PC-3 (cell line): ENCODE data around the gene CSTPP1. TPM values are rescaled to one million over a fixed set of nuclear protein-coding genes. Genes with fewer than 3 reads are reported as not detected.

Experiments
- ATAC-seq: fragments of 200-7000 bp; cut with Tn5 transposase; 2 replicates; pipeline ENCODE4 v1.9.1; 2020; ENCODE audit warnings: mild to moderate bottlenecking, moderate library complexity
- BruUV-seq: library from RNA; stranded (reverse); fragments of 400-500 nt; replicated peaks from 2 replicates; lab custom pipeline; 2021; lab: Mats Ljungman, UMichigan
- CTCF ChIA-PET: fragments of 300-600 bp; sonication (Branson Sonifier 250); formaldehyde crosslinking; loops from one replicate; lab custom pipeline; 2022; ENCODE audit warnings: antibody characterized with exemption; lab: Charles Lee
- POLR2A ChIA-PET: fragments of 300-600 bp; sonication (Branson Sonifier 250); formaldehyde crosslinking; loops from one replicate; lab custom pipeline; 2022; ENCODE audit warnings: antibody characterized with exemption; ENCODE audit not compliant: unreplicated experiment; lab: Charles Lee
- DNase-seq: peaks from one replicate; pipeline ENCODE4 v3.0.0-alpha.2; 2015
- H2AFZ ChIP-seq: fragments of 300-600 bp; sonication (generic); 2 replicates; pipeline ENCODE4 v1.6.0; 2016; ENCODE audit warnings: antibody characterized with exemption, low read length
- H3F3A ChIP-seq: fragments of 300-600 bp; sonication (generic); one replicate; pipeline ENCODE4 v1.6.0; 2017; ENCODE audit warnings: antibody characterized with exemption, low read length, control low read depth, mild to moderate bottlenecking; ENCODE audit not compliant: unreplicated experiment
- H3K27ac ChIP-seq: fragments of 300-600 bp; sonication (generic); 2 replicates; pipeline ENCODE4 v1.5.1; 2016; ENCODE audit warnings: mild to moderate bottlenecking, low read length
- H3K27me3 ChIP-seq: fragments of 300-600 bp; sonication (generic); 2 replicates; pipeline ENCODE4 v1.6.1; 2016; ENCODE audit warnings: low read length, mixed read lengths
- H3K36me3 ChIP-seq: fragments of 300-600 bp; sonication (generic); 2 replicates; pipeline ENCODE4 v1.6.1; 2016; ENCODE audit warnings: low read depth, mixed run types, low read length, mixed read lengths
- H3K4me1 ChIP-seq: fragments of 300-600 bp; sonication (generic); 2 replicates; pipeline ENCODE4 v1.5.1; 2016; ENCODE audit warnings: low read length; ENCODE audit not compliant: insufficient read depth
- H3K4me2 ChIP-seq: fragments of 300-600 bp; sonication (generic); 2 replicates; pipeline ENCODE4 v1.6.0; 2016; ENCODE audit warnings: low read length
- H3K4me3 ChIP-seq: fragments of 300-600 bp; sonication (generic); 2 replicates; pipeline ENCODE4 v1.5.1; 2016; ENCODE audit warnings: mild to moderate bottlenecking, low read length, mixed read lengths
- H3K79me2 ChIP-seq: fragments of 300-600 bp; sonication (generic); 2 replicates; pipeline ENCODE4 v1.6.1; 2017; ENCODE audit warnings: low read length, mixed read lengths
- H3K9ac ChIP-seq: fragments of 300-600 bp; sonication (generic); 2 replicates; pipeline ENCODE4 v1.6.0; 2016; ENCODE audit warnings: mild to moderate bottlenecking, low read length
- H3K9me2 ChIP-seq: fragments of 300-600 bp; sonication (generic); replicated peaks from 2 replicates; pipeline ENCODE4 v1.6.1; 2016; ENCODE audit warnings: mixed run types, low read length, mixed read lengths
- H3K9me3 ChIP-seq: fragments of 300-600 bp; sonication (generic); 2 replicates; pipeline ENCODE4 v1.6.1; 2016; ENCODE audit warnings: low read length, mixed read lengths
- H4K20me1 ChIP-seq: fragments of 300-600 bp; sonication (generic); 2 replicates; pipeline ENCODE4 v1.6.1; 2016; ENCODE audit warnings: low read length, mixed read lengths
- CTCF ChIP-seq: fragments of 300-600 bp; sonication (generic); conservative IDR thresholded peaks from 2 replicates; pipeline ENCODE4 v1.5.1; 2017; ENCODE audit warnings: antibody characterized with exemption, low read depth, mild to moderate bottlenecking, low read length
- EZH2 ChIP-seq: fragments of 300-600 bp; sonication (generic); IDR thresholded peaks from one replicate; pipeline ENCODE4 v1.6.1; 2017; ENCODE audit warnings: antibody characterized with exemption, mild to moderate bottlenecking, low read length; ENCODE audit not compliant: unreplicated experiment
- EZH2phosphoT487 ChIP-seq: fragments of 300-600 bp; sonication (generic); IDR thresholded peaks from 2 replicates; pipeline ENCODE4 v1.6.1; 2018; ENCODE audit warnings: mild to moderate bottlenecking, antibody characterized with exemption, low read length, borderline replicate concordance
- intact Hi-C: fragments of 100-400 bp; cut with micrococcal nuclease; formaldehyde crosslinking; loops from 2 replicates; pipeline ENCODE4 v1.9.0; 2023
- total RNA-seq: library from RNA; depleted of rRNA; stranded (reverse); fragments of >200 nt; gene quantifications from 2 replicates; pipeline ENCODE4 v1.2.3, GENCODE V29; 2014

Gene CSTPP1
- total RNA-seq, 1 experiment from 2014 or later: 21.7 TPM

DNA sequence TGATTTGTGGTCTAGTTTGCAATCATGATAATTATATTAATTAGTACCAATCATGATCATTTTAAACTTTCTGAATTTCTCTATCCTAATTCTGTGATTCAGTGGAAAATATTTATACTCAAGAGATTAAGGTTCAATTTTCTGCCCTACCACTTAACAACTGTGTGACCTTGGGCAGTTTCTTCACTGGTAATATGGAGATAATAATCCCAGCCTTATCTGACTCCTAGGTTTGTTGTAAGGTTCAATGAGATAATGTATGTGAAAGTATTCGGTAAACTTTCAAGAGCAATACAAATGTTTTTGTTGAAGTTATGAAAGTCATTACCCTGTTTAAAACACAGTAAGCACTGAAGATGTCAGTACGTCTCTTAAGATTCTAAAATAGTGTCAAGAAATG, 36.3 kb downstream of the CSTPP1 start:
- no peaks in the 10 kb centered on the region for H3K79me2 ChIP-seq
- no peaks in the 10 kb centered on the region for H3K27me3 ChIP-seq
- no peak overlapping the region for H3K4me3 ChIP-seq
- intact Hi-C loops: no loop called here
- H3K4me1 ChIP-seq: peaks cover 9% of the 10 kb centered on the region
- no peak overlapping the region for H3K27ac ChIP-seq
- H3K9me2 ChIP-seq: no peaks in the 10 kb centered on the region
- ChIA-PET POLR2A (no interaction called here), CTCF (no interaction called here)
- H3K9me3 ChIP-seq: no peaks in the 10 kb centered on the region
- H4K20me1 ChIP-seq: no peaks in the 10 kb centered on the region
- ATAC-seq (no peak), DNase-seq (no peak)
- H3K36me3 ChIP-seq: no peaks in the 10 kb centered on the region
- no peaks in the 10 kb centered on the region for H3F3A ChIP-seq
- no peak for TF ChIP-seq EZH2phosphoT487
- TF ChIP-seq CTCF: no peak
- TF ChIP-seq EZH2: no peak
- no TSS peak for BruUV-seq
- no peak overlapping the region for H3K9ac ChIP-seq
- no peak overlapping the region for H2AFZ ChIP-seq
- no peak overlapping the region for H3K4me2 ChIP-seq

DNA sequence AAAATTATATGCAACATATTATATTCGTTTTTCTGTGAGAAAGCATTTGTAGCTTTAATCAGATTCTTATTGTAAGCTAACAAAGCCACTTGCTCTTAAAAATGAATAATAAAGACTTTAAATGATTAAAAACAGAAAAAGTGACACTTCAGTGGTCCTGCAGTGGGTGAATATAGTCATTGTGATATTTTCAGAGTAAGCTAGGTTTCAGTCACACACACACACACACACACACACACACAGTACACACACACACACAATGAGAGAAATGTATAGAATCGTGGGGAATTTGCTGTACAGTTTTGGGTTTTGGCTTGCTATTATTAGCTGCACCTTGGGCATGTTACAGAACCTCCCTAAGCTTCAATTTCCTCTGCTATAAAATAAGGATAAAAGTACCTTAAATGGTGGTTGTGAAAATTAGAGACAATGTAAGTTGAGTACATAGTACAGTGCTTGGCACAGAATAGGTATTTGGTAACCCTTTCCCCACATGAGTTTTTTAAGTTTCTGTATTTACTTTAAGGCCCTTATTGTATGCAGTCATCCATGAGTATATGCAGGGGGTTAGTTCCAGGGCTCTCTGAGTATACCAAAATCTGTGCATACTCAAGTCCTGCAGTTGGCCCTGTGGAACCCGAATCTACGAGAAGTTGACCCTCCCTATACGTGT, 39.8 kb downstream of the CSTPP1 start:
- no peaks in the 10 kb centered on the region for H3K79me2 ChIP-seq
- intact Hi-C loops: no loop called here
- ATAC-seq: no peak
- H3K36me3 ChIP-seq: no peaks in the 10 kb centered on the region
- no peak overlapping the region for H3K27ac ChIP-seq
- H3K9me2 ChIP-seq: no peaks in the 10 kb centered on the region
- no peak overlapping the region for H3K9ac ChIP-seq
- no peaks in the 10 kb centered on the region for H3K27me3 ChIP-seq
- no peak overlapping the region for H3K4me2 ChIP-seq
- no peak overlapping the region for H3K4me3 ChIP-seq
- TF ChIP-seq CTCF: no peak
- no peak for TF ChIP-seq EZH2
- no peak for TF ChIP-seq EZH2phosphoT487
- H3K9me3 ChIP-seq: no peaks in the 10 kb centered on the region
- H3K4me1 ChIP-seq: peaks cover 19% of the 10 kb centered on the region
- no peaks in the 10 kb centered on the region; the same call in 1 of the 2 replicates for H4K20me1 ChIP-seq
- ChIA-PET POLR2A (interaction anchor here (0.6 kb wide), 1 partner anchor 478 kb away, joined by 11 read pairs; no protein-coding TSS in a partner anchor), CTCF (interaction anchor here (0.5 kb wide), 1 partner anchor 40 kb away, joined by 12 read pairs; the partner anchor contains the start of gene CSTPP1)
- no peaks in the 10 kb centered on the region for H3F3A ChIP-seq
- no peak overlapping the region for H2AFZ ChIP-seq
- BruUV-seq: no TSS peak
- no peak for DNase-seq
